Activated CD8-positive, alpha-beta memory T cell treated with anti-CD3 and anti-CD28 coated beads, Interleukin-2, amount 50 U/mL, for 24 hours (primary cell): ENCODE results near the gene CYB561.

Source experiments
- DNase-seq: peaks from one replicate; pipeline ENCODE4 v3.0.0-alpha.2; 2020; ENCODE audit errors: extremely low read depth

Gene CYB561

GRCh38 chr17:63407741-63408330, 38.3 kb downstream of the CYB561 start:
- DNase-seq: no peak

- DNase-seq: peak; percentile 49
Observed at GRCh38 chr17:63406689-63407330, 39.3 kb downstream of the CYB561 start.

- DNase-seq: no peak
Observed at GRCh38 chr17:63405741-63406261, 40.3 kb downstream of the CYB561 start.

- DNase-seq: no peak
Observed at GRCh38 chr17:63405020-63405419, 41.1 kb downstream of the CYB561 start.

GRCh38 chr17:63402431-63403212, 43.5 kb downstream of the CYB561 start:
- no peak for DNase-seq

GRCh38 chr17:63399856-63400255, 46.2 kb downstream of the CYB561 start:
- no peak for DNase-seq

GRCh38 chr17:63399316-63399715, 46.8 kb downstream of the CYB561 start:
- no peak for DNase-seq

- DNase-seq: no peak
Observed at GRCh38 chr17:63398680-63399079, 47.4 kb downstream of the CYB561 start.

GRCh38 chr17:63395075-63395805, 50.9 kb downstream of the CYB561 start:
- DNase-seq: no peak

GRCh38 chr17:63390090-63390489, 56.0 kb downstream of the CYB561 start:
- no peak for DNase-seq

GRCh38 chr17:63387656-63388340, 58.3 kb downstream of the CYB561 start:
- DNase-seq: no peak

- DNase-seq: no peak
Observed at GRCh38 chr17:63382826-63383225, 63.3 kb downstream of the CYB561 start.
